Daoy (cell line): ENCODE measurements around the gene PCTP. TPM values are rescaled to one million over a fixed set of nuclear protein-coding genes. Genes with fewer than 3 reads are reported as not detected.

Source experiments
- DNase-seq: peaks from one replicate; pipeline ENCODE4 v3.0.0-alpha.2; 2015; ENCODE audit warnings: low read depth
- total RNA-seq: library from RNA; depleted of rRNA; stranded (reverse); fragments of >200 nt; shearing (Covaris generic); gene quantifications from 2 replicates; pipeline ENCODE4 v1.2.3, GENCODE V29; 2014

Gene PCTP
- total RNA-seq, 1 experiment from 2014 or later, result 5.9 TPM

DNA sequence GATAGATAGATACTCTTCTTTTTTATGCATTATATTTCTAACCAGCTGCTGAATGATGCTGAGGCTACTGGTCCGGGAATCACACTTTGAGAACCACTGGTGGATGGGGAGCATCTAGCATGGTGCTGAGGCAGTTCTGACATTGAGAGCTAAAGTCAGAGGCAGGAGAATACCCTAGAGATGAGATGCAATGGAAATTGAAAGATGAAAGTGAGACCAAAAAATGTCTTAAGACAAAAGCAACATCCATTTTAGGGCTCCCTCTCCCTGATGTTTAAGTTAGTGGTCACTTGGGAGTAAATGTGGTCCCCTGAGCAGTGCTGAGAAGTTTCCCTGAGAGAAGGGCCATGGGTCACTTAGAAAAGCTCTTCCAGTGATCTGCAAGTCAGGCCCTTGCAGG, 6.8 kb downstream of the PCTP start:
- no peak for DNase-seq

- DNase-seq, result no peak
These were observed 7.3 kb downstream of the PCTP start for GRCh38 chr17:55758171-55758570.

- no peak for DNase-seq
These were observed 9.9 kb downstream of the PCTP start for GRCh38 chr17:55760643-55761355.

DNA sequence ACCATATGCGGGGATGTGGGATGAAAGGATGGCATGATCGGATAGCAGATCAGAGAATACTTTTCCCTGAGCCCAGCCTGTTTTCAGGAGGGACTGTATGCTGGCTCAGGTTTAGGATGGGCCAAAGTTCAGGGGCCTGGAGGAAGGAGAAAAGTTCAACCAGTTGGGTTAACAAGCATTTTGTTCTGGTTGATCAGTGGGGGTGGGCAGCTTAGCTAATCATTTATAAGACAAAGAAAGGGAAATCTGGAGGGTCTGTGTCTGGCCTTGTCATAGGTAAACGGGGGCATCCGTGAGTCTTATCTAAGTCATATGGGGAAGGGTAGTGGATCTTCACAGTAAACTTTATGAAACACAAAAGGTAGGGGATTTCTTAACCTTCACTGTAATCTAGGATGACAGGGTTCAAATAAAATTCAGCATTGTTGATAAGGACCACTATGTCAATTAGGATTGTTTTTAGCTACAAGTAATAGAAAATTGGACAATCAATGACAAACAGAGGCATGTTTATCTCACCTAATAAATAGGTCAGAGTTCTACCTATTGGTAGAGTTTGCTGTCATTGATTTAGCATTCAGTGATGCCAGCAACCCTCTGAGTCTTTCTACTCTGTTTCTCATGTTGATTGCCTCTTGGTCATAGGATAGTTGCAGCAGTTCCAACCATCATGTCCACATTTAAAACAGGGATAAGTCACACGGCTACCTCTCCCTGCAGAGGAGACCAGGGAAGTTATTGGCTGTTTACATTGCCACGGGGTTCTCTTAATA, 11.4 kb downstream of the PCTP start:
- DNase-seq, result no peak

DNA sequence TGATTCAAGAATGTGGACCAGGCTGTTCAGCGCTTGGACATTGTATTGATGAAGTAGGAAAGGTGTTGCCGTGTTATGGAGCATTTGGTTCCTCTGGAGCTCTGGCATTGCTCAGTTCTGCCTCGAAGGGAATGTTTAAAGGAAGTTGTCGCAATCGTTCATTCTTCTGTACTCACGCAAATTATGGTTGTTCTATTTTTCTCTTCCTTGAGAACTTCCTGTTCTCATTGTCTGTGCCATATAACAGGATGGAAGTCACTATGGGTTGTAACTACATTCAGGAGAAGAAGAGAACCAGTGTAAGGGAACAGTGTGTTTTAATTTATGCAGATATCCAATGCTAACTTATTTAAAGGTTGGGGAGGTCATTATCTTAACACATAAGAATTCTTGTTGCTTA, 13.0 kb downstream of the PCTP start:
- DNase-seq, result no peak

DNA sequence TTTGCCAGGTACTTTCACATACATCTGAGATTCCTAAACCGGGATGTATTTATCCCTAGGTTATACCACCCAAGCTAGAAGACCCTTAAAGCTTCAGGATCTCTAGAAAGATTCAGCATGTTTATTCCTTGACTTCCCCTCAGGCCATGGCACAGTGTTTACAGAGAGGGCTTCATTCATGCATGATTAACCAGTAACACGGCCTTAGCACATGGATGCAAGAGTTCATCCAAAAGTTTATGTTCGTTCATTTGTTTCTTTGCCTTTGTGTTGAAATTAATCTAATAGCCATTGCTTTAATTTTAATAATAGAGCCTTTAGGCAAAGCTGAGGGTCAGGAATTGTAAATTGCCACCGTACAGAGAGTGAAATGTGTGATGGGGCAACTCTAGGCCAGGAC, 13.8 kb downstream of the PCTP start:
- DNase-seq, result no peak

- no peak for DNase-seq
These were observed 14.6 kb downstream of the PCTP start for GRCh38 chr17:55765472-55765871.

GRCh38 chr17:55768936-55769624, 18.2 kb downstream of the PCTP start:
- DNase-seq, result no peak

- DNase-seq, result peak; percentile 65
These were observed 18.8 kb downstream of the PCTP start for GRCh38 chr17:55769625-55770000.

- peak; percentile 23 for DNase-seq
These were observed 19.5 kb downstream of the PCTP start for GRCh38 chr17:55770196-55770870.

DNA sequence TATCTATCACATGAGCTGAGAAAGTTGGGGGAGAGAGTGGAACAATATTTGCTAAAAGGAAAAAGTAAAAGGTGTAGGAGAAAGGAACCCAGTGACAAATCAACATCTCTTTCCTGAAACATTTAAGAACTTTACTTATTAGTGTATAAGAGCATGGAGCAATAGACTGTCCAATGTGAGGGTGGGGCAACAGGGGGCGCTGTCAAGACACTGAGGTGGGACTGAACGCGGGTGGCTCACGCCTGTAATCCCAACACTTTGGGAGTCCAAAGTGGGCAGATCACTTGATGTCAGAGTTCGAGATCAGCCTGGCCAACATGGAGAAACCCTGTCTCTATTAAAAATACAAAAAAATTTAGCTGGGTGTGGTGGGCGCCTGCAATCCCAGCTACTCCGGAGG, 21.2 kb downstream of the PCTP start:
- DNase-seq, result no peak

DNA sequence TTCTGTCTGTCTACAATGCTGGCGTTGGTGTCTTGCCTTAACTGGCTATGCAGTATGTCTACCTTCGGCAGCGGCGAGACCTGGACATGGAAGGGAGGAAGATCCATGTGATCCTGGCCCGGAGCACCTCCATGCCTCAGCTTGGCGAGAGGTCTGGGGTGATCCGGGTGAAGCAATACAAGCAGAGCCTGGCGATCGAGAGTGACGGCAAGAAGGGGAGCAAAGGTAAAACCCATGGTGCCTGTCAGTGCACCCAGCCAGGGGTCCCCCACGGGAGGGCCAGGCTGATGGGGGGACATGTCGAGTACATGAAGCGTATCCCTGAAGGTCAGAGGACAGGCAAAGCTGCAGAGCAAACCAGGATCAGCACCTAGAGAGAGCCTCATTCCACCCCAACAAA, 22.8 kb downstream of the PCTP start:
- no peak for DNase-seq

DNA sequence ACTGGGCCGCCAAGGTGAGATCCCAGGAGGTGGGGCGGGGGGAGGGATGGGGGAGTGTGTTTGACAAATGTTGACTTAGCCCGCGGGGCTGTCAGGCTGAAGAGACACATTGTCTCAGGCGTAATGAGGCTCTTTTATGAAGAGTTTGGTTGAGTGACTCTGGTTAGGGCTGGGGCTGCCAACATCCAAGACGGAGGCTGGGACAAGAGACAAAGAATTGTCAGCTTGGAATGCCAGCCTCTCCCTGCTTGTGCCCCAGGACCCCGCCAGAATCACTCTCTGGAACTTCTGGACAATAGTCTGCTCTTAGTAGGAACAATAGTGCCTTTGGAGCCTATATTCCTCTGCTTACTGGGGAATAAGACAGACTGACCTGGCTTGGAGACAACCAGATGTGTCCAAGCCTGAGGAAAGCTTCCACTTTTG, 24.0 kb downstream of the PCTP start:
- DNase-seq, result no peak

- DNase-seq, result no peak
These were observed 25.4 kb downstream of the PCTP start for GRCh38 chr17:55776271-55776670.

DNA sequence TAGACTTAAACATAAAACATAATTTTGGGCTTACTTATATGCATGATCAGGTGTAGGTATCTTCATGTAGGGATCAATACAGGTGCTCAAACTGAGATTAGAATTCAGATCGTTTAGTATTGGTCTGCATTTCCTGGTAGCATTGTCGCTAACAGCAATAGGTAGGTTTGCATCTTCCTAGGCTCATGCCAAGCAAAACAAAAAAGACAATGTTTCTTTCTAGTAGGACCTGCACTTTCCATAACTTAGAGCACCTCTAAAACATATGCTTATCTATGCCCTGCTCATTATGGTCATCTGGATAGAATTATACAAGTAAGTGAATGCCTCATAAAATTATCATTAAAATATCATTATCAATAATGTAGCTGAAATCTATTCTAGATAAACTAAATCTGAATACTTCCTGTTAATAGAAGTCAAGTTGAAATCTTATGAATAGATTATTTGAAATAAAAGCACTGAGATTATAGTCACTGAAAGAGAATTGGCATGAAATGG, 26.7 kb downstream of the PCTP start:
- DNase-seq, result no peak

DNA sequence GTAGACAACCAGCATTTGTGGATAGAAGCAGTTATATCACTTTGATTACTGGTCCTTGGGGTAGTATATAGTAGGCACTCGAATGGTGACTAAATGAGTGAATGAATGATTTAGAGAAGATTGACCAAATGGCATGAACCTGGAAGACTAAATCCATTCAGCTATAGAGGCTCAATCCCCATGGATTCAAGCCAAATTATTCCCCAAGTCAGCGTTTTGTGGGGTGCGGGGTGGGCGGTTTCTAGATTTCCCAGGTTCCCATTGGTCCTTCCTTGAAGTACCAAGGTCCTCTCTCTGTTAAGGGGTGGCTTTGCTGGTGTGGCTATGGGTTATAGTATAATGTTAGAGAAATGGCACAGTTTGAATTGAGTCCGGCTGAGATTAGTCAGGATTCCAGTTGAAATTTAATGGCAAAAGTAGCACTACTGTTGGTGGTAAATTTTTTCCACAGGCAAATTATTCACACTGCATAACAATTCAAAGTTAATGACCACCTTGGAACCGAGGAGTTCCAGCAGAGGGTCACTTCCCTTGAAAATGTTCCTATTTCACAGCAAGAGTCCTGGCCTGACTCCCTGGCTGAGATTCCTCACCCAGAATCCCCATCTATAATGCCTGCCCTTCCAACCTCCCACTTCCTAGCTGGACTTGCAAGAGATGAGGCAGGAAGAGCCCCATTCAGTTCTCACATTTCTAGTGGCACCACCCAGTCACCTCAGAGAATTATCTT, 27.7 kb downstream of the PCTP start:
- DNase-seq, result no peak

DNA sequence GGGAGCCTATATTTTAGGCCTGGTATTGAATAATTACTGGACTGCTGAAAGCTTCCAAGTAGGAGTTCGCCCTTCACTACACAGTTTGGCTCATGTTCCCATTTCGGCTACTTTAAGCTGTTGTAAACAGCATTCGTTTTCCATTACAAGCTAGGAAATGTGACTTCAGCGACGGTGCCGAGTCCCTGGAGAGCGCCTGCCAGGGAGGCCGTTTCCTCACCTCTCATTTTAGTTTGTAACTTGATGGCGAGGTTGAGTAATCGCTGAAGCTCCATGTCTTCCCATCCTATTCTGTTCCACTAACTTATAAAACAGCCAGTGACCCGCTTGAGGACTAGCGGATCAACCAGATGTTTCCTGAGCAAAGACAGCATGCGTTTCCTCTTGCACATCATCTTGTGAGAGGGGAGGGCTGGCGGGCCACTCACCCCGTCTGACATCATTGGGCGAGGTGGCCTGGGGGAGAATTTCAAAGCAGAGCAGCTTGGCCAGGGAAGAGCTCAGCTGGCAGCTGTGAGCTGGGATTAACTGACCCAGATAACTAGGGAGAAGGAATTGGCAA, 32.9 kb downstream of the PCTP start:
- peak; percentile 6 for DNase-seq

- no peak for DNase-seq
These were observed 33.8 kb downstream of the PCTP start for GRCh38 chr17:55784666-55785065.

GRCh38 chr17:55785181-55785580, 34.3 kb downstream of the PCTP start:
- DNase-seq, result no peak

GRCh38 chr17:55793272-55793671, 42.4 kb downstream of the PCTP start:
- DNase-seq, result no peak
